Retinal pigment epithelial cell (primary cell): ENCODE measurements around the gene PHF13.

Experiments used
- DNase-seq: peaks from one replicate; pipeline ENCODE4 v3.0.0-alpha.2; 2010; ENCODE audit warnings: low read depth
- H3K4me3 ChIP-seq: 2 replicates; pipeline ENCODE4 v1.5.1; 2011; ENCODE audit warnings: mild to moderate bottlenecking, low read length, control low read depth, moderate library complexity
- CTCF ChIP-seq: conservative IDR thresholded peaks from 2 replicates; pipeline ENCODE4 v1.5.1; 2011; ENCODE audit warnings: low read depth, low read length, control low read depth, inconsistent platforms

Gene PHF13

GRCh38 chr1:6587261-6588005 lies 26.1 kb upstream of the PHF13 start:
- no peak for DNase-seq
- H3K4me3 ChIP-seq: no peak overlapping the region
- no peak for TF ChIP-seq CTCF

GRCh38 chr1:6588128-6588892 lies 25.2 kb upstream of the PHF13 start:
- no peak overlapping the region for H3K4me3 ChIP-seq
- TF ChIP-seq CTCF: no peak
- no peak for DNase-seq

GRCh38 chr1:6588893-6589520 lies 24.5 kb upstream of the PHF13 start:
- H3K4me3 ChIP-seq: no peak overlapping the region
- no peak for DNase-seq
- TF ChIP-seq CTCF: no peak

- H3K4me3 ChIP-seq: no peak overlapping the region
- TF ChIP-seq CTCF: no peak
- no peak for DNase-seq
Observed at GRCh38 chr1:6590046-6590445, 23.5 kb upstream of the PHF13 start.

- no peak for TF ChIP-seq CTCF
- H3K4me3 ChIP-seq: no peak overlapping the region
- DNase-seq: no peak
Observed at GRCh38 chr1:6591222-6591621, 22.3 kb upstream of the PHF13 start.

GRCh38 chr1:6591644-6592043 lies 21.9 kb upstream of the PHF13 start:
- no peak overlapping the region for H3K4me3 ChIP-seq
- DNase-seq: no peak
- TF ChIP-seq CTCF: no peak
